Fibroblast of mammary gland (primary cell): ENCODE data around the gene MAPKAP1.

ENCODE experiments used
- DNase-seq: peaks from one replicate; pipeline ENCODE4 v3.0.0-alpha.2; 2010; ENCODE audit warnings: low read depth
- H3K4me3 ChIP-seq: 2 replicates; pipeline ENCODE4 v1.5.1; 2011; ENCODE audit warnings: low read depth, mild to moderate bottlenecking, low read length, moderate library complexity; ENCODE audit not compliant: control insufficient read depth
- TF ChIP-seq, protein P1 (sequence below): conservative IDR thresholded peaks from 2 replicates; pipeline ENCODE4 v1.5.1; 2011; ENCODE audit warnings: low read depth, low read length, inconsistent platforms; ENCODE audit not compliant: control insufficient read depth, insufficient read depth

Gene MAPKAP1

DNA sequence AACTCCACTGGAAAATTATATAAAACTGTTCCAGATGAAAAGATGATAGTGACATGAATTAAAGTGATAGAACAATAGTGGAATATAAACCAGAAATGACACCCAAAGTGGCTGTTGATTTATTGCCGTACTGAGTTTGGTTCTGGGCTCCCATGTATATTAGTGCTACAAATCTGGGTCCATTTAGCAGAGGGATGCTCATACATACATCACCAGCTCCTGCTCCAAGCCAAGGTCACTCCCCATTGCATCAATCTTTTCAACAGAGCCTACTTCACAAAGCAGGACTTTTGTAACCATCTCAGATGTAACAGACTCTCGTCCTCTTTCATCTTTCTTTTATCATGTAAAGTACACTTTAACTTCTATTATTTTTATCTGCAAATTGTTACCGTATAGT is 236.8 kb downstream of the MAPKAP1 start:
- no peak overlapping the region for H3K4me3 ChIP-seq
- TF ChIP-seq, protein P1, sequence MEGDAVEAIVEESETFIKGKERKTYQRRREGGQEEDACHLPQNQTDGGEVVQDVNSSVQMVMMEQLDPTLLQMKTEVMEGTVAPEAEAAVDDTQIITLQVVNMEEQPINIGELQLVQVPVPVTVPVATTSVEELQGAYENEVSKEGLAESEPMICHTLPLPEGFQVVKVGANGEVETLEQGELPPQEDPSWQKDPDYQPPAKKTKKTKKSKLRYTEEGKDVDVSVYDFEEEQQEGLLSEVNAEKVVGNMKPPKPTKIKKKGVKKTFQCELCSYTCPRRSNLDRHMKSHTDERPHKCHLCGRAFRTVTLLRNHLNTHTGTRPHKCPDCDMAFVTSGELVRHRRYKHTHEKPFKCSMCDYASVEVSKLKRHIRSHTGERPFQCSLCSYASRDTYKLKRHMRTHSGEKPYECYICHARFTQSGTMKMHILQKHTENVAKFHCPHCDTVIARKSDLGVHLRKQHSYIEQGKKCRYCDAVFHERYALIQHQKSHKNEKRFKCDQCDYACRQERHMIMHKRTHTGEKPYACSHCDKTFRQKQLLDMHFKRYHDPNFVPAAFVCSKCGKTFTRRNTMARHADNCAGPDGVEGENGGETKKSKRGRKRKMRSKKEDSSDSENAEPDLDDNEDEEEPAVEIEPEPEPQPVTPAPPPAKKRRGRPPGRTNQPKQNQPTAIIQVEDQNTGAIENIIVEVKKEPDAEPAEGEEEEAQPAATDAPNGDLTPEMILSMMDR, result no peak
- DNase-seq, result no peak

DNA sequence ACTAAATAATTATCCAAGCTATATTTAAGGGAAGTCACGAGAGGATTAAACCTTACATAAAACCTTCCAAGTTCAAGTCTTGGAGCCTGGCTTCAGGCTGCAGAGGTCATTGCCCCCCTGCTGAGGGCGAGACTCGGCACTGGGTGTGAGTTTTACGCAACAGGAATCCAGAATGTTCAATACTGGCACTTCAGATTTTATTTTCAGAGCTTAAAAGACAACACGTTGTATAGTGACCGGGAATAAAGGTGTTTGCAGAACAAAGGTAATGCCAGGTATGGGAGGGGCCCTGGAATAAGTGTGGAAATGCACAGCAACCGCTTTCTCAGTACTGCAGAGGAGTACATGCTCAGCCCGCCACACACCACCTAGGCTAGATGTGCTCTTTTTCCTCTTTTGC is 238.4 kb downstream of the MAPKAP1 start:
- no peak overlapping the region for H3K4me3 ChIP-seq
- DNase-seq, result no peak
- TF ChIP-seq, protein P1, result no peak

DNA sequence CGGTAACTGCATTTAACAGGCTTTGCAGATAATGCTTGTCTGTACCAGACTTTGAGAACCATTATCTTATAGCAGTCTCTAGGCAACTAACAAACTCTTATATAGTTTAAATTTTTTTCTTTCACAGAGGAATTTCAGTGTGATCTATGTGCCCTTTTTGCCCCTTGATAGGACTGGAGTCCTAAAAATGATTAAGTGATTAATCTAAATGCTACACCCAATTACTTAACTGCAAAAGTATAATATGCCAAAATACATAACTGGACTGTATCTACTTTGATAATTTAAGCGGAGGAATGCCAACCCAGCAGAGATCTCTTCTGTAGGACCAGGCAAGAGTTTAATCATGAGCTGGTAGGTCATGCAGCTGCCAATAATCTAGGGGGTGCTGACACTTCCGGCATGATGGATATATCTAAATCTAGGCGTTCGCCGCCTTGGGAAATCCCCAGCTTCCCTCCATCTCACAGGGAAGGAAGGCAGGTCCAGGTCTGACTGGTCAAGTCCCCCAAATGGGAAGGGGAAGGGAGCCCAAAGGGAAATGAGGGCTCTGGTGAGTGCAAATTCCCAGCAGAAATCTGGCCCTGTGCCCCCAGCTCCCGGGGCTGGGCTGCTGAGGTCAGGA is 239.8 kb downstream of the MAPKAP1 start:
- no peak for DNase-seq
- TF ChIP-seq, protein P1, result no peak
- H3K4me3 ChIP-seq, result no peak overlapping the region

DNA sequence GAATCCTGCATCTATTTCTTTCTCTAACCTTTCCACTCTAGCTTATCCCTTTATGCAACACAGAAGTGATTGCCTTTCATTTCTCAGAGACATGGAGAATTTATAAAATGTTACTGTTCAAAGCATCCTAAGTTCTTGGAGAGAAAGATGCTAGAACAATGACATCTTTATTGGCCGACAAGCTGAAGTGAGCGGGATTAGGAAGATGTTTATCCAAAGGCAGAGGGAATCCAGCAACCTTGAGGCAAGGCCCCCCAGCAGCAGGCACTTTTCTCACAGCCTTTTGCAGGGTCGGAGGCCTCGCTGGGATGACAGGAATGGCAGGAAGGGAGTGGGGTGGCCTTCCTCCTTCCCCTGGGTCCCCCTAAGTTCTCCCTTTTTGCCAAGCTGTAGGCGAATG is 240.6 kb downstream of the MAPKAP1 start:
- H3K4me3 ChIP-seq, result no peak overlapping the region
- DNase-seq, result no peak
- TF ChIP-seq, protein P1, result no peak

DNA sequence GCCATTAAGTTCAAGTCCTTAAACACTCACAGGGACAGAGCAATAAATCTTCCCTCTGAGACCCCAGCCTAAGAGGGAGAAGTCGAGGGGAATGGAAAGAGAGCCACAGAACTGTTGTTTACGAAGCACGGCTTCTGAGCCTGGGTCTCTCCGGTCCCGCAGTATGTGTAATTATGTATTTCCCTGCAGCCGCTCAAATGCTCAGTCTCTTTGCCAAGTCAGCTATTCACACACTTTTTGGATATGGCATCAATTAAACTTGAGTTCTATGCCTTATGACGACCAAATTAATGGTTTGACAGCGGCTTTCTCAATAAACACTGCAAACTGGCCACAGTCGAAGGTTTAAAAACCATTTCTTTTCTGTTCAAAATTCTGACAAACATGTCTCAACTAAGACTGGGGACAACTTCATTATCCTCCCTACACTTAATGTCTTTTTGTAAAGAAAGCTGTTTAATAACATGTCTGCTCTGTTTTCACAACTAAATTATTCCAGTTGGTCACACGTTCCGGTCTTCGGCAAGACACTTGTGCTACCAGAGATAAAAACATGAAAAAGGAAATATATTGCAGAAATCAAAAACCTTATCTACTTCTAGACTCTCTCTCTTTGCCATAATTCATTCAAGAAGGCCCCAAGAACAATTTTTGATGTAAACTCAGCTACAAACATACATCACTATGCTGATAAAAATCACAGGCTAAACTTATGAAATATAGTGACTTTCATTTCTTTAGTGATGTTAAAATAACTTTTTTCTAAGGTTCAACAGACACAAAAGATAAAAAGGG is 242.2 kb downstream of the MAPKAP1 start:
- TF ChIP-seq, protein P1, result no peak
- H3K4me3 ChIP-seq, result no peak overlapping the region
- DNase-seq, result no peak

DNA sequence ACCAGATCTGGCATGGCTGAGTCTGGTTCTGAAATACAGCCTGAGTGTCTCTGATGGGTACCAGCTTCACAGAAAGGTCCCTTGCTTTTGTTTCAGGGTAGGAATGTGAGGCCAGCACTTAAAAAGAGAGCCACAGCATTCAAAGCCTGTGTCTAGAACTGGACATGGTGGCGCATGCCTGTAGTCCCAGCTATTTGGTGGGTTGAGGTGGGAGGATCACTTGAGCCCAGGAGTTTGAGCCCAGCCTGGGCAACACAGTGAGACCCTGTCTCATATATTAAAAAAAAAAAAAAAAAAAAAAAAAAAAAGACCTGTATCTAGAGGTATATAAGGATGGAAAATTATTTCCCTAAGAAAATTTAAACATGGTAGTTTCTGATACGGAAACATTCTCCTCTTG is 243.1 kb downstream of the MAPKAP1 start:
- DNase-seq, result no peak
- no peak overlapping the region for H3K4me3 ChIP-seq
- TF ChIP-seq, protein P1, result no peak
